Sigmoid colon (tissue), 7 donors: ENCODE results near the gene GALNT8. TPM values are rescaled to one million over a fixed set of nuclear protein-coding genes. Genes with fewer than 3 reads are reported as not detected.

Experiments
- DNase-seq: peaks from one replicate; pipeline ENCODE4 v3.0.0-alpha.2; 2019
- H3K27ac ChIP-seq, 4 donors: fragments of 200-600 bp; sonication (generic); one replicate each; pipeline ENCODE4 v1.5.1; 2016 to 2019; ENCODE audit warnings: mild to moderate bottlenecking in 1 of 4
- H3K27me3 ChIP-seq, 3 donors: fragments of 200-600 bp; sonication (generic); one replicate each; pipeline ENCODE4 v1.5.1; 2019; ENCODE audit warnings: mild to moderate bottlenecking in 1 of 3
- H3K36me3 ChIP-seq, 4 donors: fragments of 200-600 bp; sonication (generic); one replicate each; pipeline ENCODE4 v1.5.1; 2016 to 2019
- H3K4me1 ChIP-seq, 4 donors: fragments of 200-600 bp; sonication (generic); one replicate each; pipeline ENCODE4 v1.5.1; 2017 to 2019
- H3K4me3 ChIP-seq, 4 donors: fragments of 200-600 bp; sonication (generic); one replicate each; pipeline ENCODE4 v1.5.1; 2017 to 2019; ENCODE audit warnings: mild to moderate bottlenecking in 2 of 4, moderate library complexity in 1 of 4
- H3K9me3 ChIP-seq, 4 donors: fragments of 200-600 bp in 3 of 4; sonication (generic) in 3 of 4; one replicate each; pipeline versions ENCODE4 v1.5.1 to v1.6.1; 2013 to 2019
- CTCF ChIP-seq, 4 experiments: fragments of 450-650 bp in 3 of 4; fragments of 200-600 bp in 1 of 4; IDR thresholded peaks; one replicate each; pipeline ENCODE4 v1.5.1; 2016 to 2019; ENCODE audit warnings: antibody characterized with exemption in 4 of 4, mild to moderate bottlenecking in 3 of 4, moderate library complexity in 2 of 4
- EP300 ChIP-seq, 4 donors: sonication (generic); formaldehyde crosslinking; IDR thresholded peaks; one replicate each; pipeline ENCODE4 v1.6.1; 2017; ENCODE audit warnings: antibody characterized with exemption in 4 of 4
- POLR2A ChIP-seq, 2 donors: fragments of 450-650 bp; IDR thresholded peaks; one replicate each; pipeline ENCODE4 v1.6.1; 2016; ENCODE audit warnings: antibody characterized with exemption in 2 of 2, mild to moderate bottlenecking in 2 of 2, moderate library complexity in 2 of 2
- POLR2AphosphoS5 ChIP-seq, 4 donors: sonication (generic); formaldehyde crosslinking; IDR thresholded peaks; one replicate each; pipeline ENCODE4 v1.6.1; 2017; ENCODE audit warnings: antibody characterized with exemption in 4 of 4
- WGBS, 2 donors: extraction: QIAGEN DNeasy Blood & Tissue Kit; methylation state at CpG; one replicate each; pipeline ENCODE4 v1.1.7; 2013; 5-methylcytosine and 5-hydroxymethylcytosine counted together
- intact Hi-C: fragments of 100-400 bp; cut with DNase I; formaldehyde crosslinking; loops from one replicate; pipeline ENCODE4 v1.15.1; 2023
- polyA plus RNA-seq, 3 donors: library from polyadenylated mRNA; stranded (reverse); fragments of 200-250 nt; gene quantifications; one replicate each; pipeline ENCODE4 v1.2.3, GENCODE V29; 2013
- total RNA-seq, 4 donors: library from RNA; depleted of rRNA; stranded (reverse); fragments of >200 nt; gene quantifications; one replicate each; pipeline ENCODE4 v1.1.0, GENCODE V29; 2016
- donor health status: healthy with polysubstance abuse.
- donor health status: Bipolar disorder and iron deficiency.
- donor health status: healthy.

GALNT8 gene
- total and polyA plus RNA-seq, 7 donors, result 1.1 to 8.1 (median 2.8) TPM

DNA sequence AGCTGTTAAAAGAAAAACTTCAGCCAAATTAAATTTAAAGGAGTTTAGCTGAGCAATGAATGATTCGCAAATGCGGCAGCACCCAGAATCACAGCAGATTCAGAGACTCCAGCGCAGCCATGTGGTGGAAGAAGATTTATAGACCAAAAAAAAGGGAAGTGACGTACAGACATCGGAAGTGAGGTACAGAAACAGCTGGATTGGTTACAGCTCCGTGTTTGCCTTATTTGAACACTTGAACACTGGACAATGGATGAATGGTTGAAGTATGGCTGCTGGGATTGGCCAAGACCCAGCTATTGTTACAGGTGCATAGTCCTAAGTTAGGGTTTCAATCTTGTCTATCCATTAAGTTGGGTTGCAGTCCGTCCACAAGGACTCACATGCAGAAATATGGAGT, 42.6 kb downstream of the GALNT8 start:
- Histone ChIP-seq H3K27me3 (no peaks in the 10 kb centered on the region), H3K36me3 (no peaks in the 10 kb centered on the region), H3K9me3 (no peaks in the 10 kb centered on the region), H3K4me1 (no peaks in the 10 kb centered on the region), H3K27ac (no peak overlapping the region), H3K4me3 (no peak overlapping the region)
- no peak for DNase-seq
- TF ChIP-seq CTCF (IDR thresholded peaks at IDR 0.05), result no peak
- TF ChIP-seq POLR2A (IDR thresholded peaks at IDR 0.05), result no peak
- TF ChIP-seq EP300 (IDR thresholded peaks at IDR 0.05), result no peak
- no peak for TF ChIP-seq POLR2AphosphoS5 (IDR thresholded peaks at IDR 0.05)
- intact Hi-C loops, result no loop called here
- WGBS, 2 donors, result 73 to 84% methylated on average over 7 of the region's 7 CpGs

- 45 to 48% methylated on average over 18 of the region's 18 CpGs for WGBS, 2 donors
- no peak for TF ChIP-seq POLR2A (IDR thresholded peaks at IDR 0.05)
- no peak for TF ChIP-seq POLR2AphosphoS5 (IDR thresholded peaks at IDR 0.05)
- TF ChIP-seq EP300 (IDR thresholded peaks at IDR 0.05), result no peak
- no peak for TF ChIP-seq CTCF (IDR thresholded peaks at IDR 0.05)
- H3K4me1 ChIP-seq, result no peaks in the 10 kb centered on the region
- intact Hi-C loops, result no loop called here
- H3K36me3 ChIP-seq, result no peaks in the 10 kb centered on the region
- peak; percentile 75 for DNase-seq
- no peaks in the 10 kb centered on the region for H3K9me3 ChIP-seq
- no peak overlapping the region for H3K27ac ChIP-seq
- no peaks in the 10 kb centered on the region for H3K27me3 ChIP-seq
- H3K4me3 ChIP-seq, result no peak overlapping the region
These were observed 43.3 kb downstream of the GALNT8 start for GRCh38 chr12:4763549-4763948.

DNA sequence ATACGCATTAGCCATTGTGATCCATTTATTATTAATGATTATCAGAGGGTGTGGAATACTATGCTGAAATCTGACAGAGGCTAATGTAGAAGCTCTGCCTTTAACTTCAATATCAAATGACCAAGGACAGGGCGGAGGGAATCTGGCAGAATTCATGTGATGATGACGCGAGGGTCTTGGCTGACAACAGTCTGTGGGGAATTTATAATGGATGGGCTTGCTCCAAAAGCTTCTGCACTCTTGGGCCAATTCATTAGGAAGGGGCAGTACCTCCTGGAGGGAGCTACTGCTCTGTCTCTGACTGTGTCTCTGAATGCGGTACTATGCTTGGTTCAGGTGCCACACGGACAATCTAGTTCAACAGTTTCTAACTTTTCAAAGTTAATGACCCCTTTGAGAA, 46.2 kb downstream of the GALNT8 start:
- H3K4me1 ChIP-seq, result no peaks in the 10 kb centered on the region
- no peak for TF ChIP-seq CTCF (IDR thresholded peaks at IDR 0.05)
- TF ChIP-seq POLR2AphosphoS5 (IDR thresholded peaks at IDR 0.05), result no peak
- no peak for TF ChIP-seq POLR2A (IDR thresholded peaks at IDR 0.05)
- TF ChIP-seq EP300 (IDR thresholded peaks at IDR 0.05), result no peak
- H3K27me3 ChIP-seq, result no peaks in the 10 kb centered on the region
- no peak for DNase-seq
- no peak overlapping the region for H3K4me3 ChIP-seq
- WGBS, 2 donors, result 89 to 95% methylated on average over 6 of the region's 6 CpGs
- no peak overlapping the region for H3K27ac ChIP-seq
- no peaks in the 10 kb centered on the region for H3K36me3 ChIP-seq
- intact Hi-C loops, result no loop called here
- no peaks in the 10 kb centered on the region for H3K9me3 ChIP-seq

DNA sequence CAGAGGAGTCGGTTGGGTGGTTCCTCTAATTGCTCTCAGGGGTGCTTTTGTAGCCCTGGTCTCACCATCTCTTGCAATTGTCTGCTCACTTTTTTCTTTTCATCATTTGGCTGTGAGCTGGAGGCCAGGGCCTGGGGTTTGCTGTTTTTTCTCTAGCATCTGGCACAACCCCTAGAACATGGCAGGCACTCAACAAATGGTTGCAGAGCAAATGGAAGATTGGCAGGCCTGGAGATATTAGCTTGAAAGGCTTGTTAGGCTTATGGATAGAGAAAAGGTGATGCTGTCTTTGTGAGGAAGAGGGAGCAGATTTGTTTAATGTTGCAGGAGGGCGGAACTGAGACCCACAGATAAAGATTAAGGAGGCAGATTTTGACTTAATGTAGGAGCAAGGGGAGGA, 47.0 kb downstream of the GALNT8 start:
- no peak for TF ChIP-seq EP300 (IDR thresholded peaks at IDR 0.05)
- no peak for TF ChIP-seq POLR2A (IDR thresholded peaks at IDR 0.05)
- TF ChIP-seq POLR2AphosphoS5 (IDR thresholded peaks at IDR 0.05), result no peak
- TF ChIP-seq CTCF (IDR thresholded peaks at IDR 0.05), result no peak
- Histone ChIP-seq H3K36me3 (no peaks in the 10 kb centered on the region), H3K4me1 (no peaks in the 10 kb centered on the region), H3K27ac (no peak overlapping the region), H3K9me3 (no peaks in the 10 kb centered on the region), H3K27me3 (no peaks in the 10 kb centered on the region), H3K4me3 (no peak overlapping the region)
- WGBS, 2 donors, result 91 to 95% methylated on average over 2 of the region's 2 CpGs
- intact Hi-C loops, result no loop called here
- DNase-seq, result no peak

DNA sequence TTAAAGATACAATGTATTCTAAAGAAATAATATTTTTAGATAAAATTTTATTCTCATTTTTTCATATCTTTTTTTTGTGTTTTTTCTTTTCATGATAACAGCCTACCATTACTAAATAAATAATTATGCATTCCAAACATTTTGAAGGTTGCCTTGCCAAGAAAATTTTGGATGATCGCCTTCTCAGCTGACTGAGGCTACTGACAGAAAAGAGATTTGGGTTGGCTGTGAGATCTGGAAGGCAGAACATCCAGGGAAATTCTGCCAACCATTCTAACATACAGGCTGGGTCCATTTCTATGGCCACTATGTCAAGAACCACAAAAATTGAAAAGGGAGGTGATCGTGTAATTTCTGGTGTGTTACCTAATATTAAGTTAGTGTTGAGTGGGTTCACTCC, 48.1 kb downstream of the GALNT8 start:
- intact Hi-C loops, result no loop called here

More for the DNA sequence above, 48.1 kb downstream of the GALNT8 start:
- Histone ChIP-seq H3K36me3 (no peaks in the 10 kb centered on the region), H3K4me1 (no peaks in the 10 kb centered on the region), H3K9me3 (no peaks in the 10 kb centered on the region), H3K27me3 (no peaks in the 10 kb centered on the region), H3K27ac (no peak overlapping the region), H3K4me3 (no peak overlapping the region)
- TF ChIP-seq POLR2A (IDR thresholded peaks at IDR 0.05) (no peak), CTCF (IDR thresholded peaks at IDR 0.05) (no peak), POLR2AphosphoS5 (IDR thresholded peaks at IDR 0.05) (no peak), EP300 (IDR thresholded peaks at IDR 0.05) (no peak)
- WGBS, 2 donors, result 78 to 89% methylated on average over 2 of the region's 2 CpGs
- DNase-seq, result no peak
